NCI-H460 (cell line): ENCODE results near the gene SMTN. TPM values are rescaled to one million over a fixed set of nuclear protein-coding genes. Genes with fewer than 3 reads are reported as not detected.
"Not testable (repeated sequence)": the region's sequence is repeated elsewhere in the genome, so short reads cannot be mapped to it uniquely, and the experiment has no call there.

ENCODE experiments used
- DNase-seq: peaks from one replicate; pipeline ENCODE4 v3.0.0-alpha.2; 2016; ENCODE audit warnings: low read depth; ENCODE audit errors: extremely low read depth
- polyA plus RNA-seq: library from polyadenylated mRNA; depleted of rRNA; stranded (reverse); fragments of >200 nt; gene quantifications from 2 replicates; pipeline ENCODE4 v1.2.3, GENCODE V29; 2014; cell fraction: nucleus; rRNA removed
- total RNA-seq: library from RNA; depleted of rRNA; stranded (reverse); fragments of >200 nt; shearing (Covaris generic); gene quantifications from 2 replicates; pipeline ENCODE4 v1.2.3, GENCODE V29; 2014; rRNA removed

The SMTN gene
- 8.5 and 9.7 TPM in 2 replicates for total RNA-seq
- polyA plus RNA-seq, result 35.9 and 36.3 TPM in 2 replicates

- peak; percentile 80 for DNase-seq
These were observed at the start of gene SMTN for GRCh38 chr22:31080848-31081649. TSS of gene SMTN (plus strand) at chr22:31081318. CDS start at chr22:31083259, 1,941 bp downstream.

DNA sequence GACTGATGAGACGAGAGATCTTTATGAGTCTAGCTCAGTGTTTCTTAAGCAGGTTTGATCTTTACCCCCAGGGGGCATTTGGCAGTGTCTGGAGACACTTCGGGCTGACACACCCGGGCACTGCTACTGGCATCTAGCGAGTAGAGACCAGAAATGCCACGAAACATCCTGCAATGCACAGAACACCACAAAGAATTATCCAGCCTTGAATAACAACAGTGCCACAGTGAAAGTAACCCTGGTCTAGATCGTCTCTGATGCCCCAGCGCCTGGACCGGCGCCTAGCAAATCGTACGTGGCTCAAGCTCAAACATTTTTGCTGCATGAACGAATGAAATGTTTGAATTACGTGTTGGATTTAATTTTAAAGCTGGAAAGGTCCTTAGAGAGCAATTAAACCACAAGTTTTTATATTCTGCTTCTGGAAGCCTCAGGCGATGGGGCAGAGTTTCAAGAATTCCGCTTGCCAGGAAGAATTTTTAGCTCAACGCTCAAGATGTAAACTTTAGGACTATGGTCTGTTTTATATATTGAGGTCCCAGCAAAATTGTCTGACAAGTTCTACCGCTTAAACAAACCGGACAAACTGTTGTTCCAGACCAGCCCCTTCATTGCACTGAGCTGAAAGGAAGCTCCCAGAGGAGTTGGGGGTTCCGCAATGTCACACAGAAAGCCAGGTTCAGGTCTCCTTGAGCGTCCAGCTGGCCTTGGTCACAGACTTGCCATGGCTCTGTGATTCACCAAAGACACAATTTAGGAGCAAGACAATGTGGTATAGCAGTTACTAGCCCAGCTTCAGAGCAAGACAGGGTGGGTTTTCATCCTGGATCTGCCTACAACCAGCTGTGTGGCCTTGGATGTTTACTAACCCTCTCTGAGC, 44.2 kb upstream of the SMTN start:
- DNase-seq, result peak; percentile 40

DNA sequence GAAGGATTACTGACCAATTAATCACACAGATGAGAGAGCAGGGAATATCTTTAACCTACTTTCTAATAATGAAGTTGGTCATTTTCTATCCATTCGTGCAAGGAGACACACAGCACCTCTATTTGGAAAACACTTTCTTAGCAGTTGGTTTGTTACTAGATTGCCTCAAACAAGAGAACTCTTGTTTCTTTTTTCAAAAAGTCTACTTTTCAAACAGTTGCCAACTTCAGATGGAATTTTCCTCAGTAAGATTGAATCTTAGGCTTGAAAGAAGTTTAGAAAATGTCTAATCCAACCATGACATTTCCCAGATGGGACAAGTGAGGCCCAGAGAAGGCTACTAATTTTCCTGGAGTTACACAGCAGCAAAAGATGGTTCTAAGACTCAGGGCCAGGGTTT, 42.4 kb upstream of the SMTN start:
- no peak for DNase-seq

GRCh38 chr22:31039393-31039792, 41.7 kb upstream of the SMTN start:
- DNase-seq, result no peak

DNA sequence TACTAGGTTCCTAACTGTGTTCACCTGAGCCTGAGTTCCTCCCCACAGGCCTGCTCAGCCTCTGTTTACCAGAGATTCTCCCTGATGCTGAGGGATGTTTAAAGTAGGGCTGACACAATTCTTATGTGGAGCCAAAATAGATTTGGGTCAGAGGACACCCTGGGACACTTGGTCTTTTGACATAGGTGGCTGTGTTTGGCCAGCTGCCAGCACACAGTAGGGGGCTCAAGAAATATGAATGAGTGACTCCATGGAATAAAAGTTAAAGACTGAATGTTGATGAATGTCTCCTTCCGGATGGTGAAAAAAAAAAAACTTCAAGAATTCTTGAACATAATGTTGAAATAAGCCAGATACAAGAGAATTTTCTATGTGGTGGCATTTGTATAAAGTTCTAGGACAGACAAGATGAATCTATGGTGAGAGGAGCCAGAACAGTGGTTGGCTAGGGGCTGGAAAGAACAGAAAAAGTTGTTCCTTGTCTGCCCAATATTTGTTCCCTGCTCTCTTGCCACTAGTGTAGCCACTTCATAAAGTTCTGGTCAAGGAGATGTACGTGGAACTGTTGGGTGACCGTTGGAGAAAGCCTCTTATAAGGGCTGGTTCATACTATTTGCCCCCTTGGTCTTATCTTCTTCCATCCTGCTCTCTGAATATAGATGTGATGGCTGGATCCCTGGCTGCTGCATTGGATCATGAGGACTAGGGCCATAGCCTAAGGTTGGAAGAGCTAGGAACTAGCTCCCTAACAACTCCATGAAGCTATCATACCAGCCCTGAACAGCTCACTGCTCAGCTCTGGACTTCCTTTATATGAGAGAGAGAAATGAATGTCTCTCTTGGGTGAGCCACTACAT, 40.3 kb upstream of the SMTN start:
- DNase-seq, result no peak

DNA sequence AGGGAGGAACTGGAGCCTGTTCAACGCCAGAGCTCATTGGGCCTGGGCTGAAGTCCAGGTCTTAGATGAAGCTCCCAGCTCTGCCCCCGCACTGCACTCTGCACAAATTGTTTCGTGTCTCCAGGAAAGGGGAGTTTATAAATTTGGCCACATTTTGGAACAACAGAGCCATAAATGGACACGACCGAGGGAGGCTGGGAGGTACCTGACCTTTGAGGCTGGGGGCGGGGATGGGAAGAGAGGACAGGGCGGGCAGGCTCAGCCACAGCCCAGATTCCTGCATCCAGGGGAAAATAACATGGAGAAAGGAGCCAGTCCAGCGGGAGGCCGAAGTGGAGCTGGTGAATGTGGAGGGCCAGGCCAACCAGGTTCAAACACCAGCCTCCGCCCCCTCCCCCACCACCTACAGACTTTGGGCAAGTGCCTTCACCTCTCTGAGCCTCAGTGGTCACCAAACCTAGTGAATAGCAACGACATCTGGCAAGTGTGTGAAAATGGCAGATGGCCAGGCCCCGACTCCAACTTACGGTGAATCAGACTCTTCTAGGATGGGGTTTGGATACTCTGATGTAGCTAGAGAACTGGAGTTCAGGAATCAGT, 36.8 kb upstream of the SMTN start:
- no peak for DNase-seq

DNA sequence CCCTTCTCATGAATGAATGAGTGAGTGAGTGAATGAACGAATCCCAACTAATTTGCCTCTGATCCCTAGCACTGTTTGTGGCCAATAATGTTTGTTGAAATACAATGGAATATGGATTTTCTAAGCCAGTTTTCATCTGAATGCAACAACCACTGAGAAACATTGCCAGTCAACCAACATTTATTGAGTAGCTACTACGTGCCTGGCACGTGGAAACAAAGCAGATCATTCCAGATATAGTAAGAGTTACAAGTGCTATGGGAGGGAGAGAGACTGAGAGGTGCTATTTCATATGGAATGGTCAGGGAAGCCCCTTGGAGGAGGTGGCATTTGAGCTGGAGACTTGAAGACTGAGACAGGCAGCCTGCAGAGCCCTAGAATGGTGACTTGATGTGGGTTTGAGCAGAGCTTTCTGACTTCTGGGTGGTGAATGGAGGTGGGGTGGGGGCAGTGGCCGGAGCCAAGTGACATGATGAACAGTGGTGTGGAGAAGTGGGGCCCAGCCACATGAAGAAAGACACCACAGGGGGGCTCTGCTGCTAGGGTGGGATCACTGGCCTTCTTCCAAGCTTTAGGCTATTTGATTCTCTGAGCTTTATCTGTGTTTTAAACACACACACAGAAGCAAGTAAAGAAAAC, 35.1 kb upstream of the SMTN start:
- DNase-seq, result no peak

- DNase-seq, result no peak
These were observed 34.4 kb upstream of the SMTN start for GRCh38 chr22:31046539-31047226.

GRCh38 chr22:31048570-31048969, 32.5 kb upstream of the SMTN start:
- no peak for DNase-seq

GRCh38 chr22:31049815-31050420, 31.2 kb upstream of the SMTN start:
- no peak for DNase-seq

GRCh38 chr22:31055117-31055634, 25.9 kb upstream of the SMTN start:
- DNase-seq, result no peak

- DNase-seq, result peak; percentile 88
These were observed 25.4 kb upstream of the SMTN start for GRCh38 chr22:31055635-31056159.

GRCh38 chr22:31056986-31057599, 24.0 kb upstream of the SMTN start:
- no peak for DNase-seq

DNA sequence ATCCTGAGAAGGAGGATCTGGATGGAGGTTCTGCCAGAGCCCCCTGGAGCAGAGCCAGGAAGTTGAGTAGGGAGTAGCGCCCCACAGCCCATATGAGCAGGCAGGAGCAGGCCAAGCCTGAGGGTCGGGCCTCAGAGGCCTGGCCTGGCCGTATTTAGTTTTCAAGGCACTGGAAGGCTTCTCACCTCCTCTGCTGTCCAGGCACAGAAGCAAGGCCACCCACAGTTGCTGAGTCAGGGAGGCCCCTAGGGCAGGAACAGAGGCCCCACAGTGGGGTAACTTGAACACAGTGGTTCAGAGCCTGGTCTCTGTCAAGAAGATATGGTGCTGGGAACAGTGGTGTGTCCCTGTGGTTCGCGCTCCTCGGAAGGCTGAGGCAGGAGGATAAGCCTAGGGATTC, 21.5 kb upstream of the SMTN start:
- DNase-seq, result not testable (repeated sequence)

- DNase-seq, result no peak
These were observed 18.4 kb upstream of the SMTN start for GRCh38 chr22:31062566-31063230.

DNA sequence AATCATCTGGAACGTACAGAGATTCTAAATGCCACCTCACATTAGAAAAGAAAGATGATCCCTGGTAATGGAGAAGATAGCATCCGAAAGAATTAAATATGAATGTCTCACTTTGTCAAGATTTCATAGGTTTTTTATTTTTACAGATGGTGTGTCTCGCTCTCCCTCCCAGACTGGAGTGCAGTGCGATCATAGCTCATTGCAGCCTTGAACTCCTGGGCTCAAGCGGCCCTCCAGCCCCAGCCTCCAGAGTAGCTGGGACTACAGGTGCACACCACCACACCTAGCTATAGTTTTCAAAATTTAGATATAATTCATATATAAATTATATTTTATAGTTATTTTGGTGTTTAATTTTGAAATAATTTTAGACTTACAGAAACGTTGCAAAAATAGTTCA, 16.7 kb upstream of the SMTN start:
- DNase-seq, result no peak

- no peak for DNase-seq
These were observed 12.1 kb upstream of the SMTN start for GRCh38 chr22:31068970-31069369.
